IPS-18a (cell line): ENCODE measurements around the gene NRXN3.

Experiments
- H3K27ac ChIP-seq: one replicate; pipeline ENCODE4 v1.5.1; 2013; ENCODE audit warnings: low read length
- H3K27me3 ChIP-seq: one replicate; pipeline ENCODE4 v1.6.1; 2013; ENCODE audit warnings: mild to moderate bottlenecking, low read length; ENCODE audit not compliant: control insufficient read depth, insufficient read depth
- H3K36me3 ChIP-seq: one replicate; pipeline ENCODE4 v1.6.1; 2013; ENCODE audit warnings: low read depth, low read length; ENCODE audit not compliant: control insufficient read depth
- H3K4me1 ChIP-seq: one replicate; pipeline ENCODE4 v1.6.1; 2013; ENCODE audit warnings: low read depth, low read length; ENCODE audit not compliant: control insufficient read depth
- H3K4me3 ChIP-seq: one replicate; pipeline ENCODE4 v1.5.1; 2013; ENCODE audit warnings: low read length
- H3K9ac ChIP-seq: one replicate; pipeline ENCODE4 v1.6.1; 2013; ENCODE audit warnings: mild to moderate bottlenecking, low read length, moderate library complexity
- H3K9me3 ChIP-seq: one replicate; pipeline ENCODE4 v1.6.1; 2013; ENCODE audit warnings: low read depth, low read length; ENCODE audit not compliant: control insufficient read depth

Gene NRXN3

DNA sequence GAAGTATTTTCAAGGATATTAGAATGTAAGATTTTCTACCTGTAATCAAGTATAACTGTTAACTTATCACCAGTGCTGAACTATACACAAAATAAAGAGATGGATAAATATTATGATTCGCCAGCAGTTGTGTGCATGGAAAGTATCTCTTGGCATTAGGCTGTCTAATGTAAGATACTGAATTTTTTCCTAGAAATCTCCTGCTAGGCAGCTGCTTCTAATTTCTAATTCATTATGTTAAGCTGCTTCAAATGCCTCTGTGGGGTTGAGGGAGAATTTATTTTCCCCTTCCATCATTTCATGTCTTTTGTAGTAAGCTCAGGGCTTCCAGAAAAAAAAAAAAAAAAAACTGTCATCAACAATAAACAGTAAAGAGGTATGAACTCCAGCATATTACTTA lies 1525.1 kb downstream of the NRXN3 start:
- peaks cover 11% of the 10 kb centered on the region for H3K4me1 ChIP-seq
- no peak overlapping the region for H3K27ac ChIP-seq
- no peaks in the 10 kb centered on the region for H3K27me3 ChIP-seq
- no peak overlapping the region for H3K4me3 ChIP-seq
- H3K9me3 ChIP-seq = no peaks in the 10 kb centered on the region
- H3K9ac ChIP-seq = no peak overlapping the region
- no peaks in the 10 kb centered on the region for H3K36me3 ChIP-seq

DNA sequence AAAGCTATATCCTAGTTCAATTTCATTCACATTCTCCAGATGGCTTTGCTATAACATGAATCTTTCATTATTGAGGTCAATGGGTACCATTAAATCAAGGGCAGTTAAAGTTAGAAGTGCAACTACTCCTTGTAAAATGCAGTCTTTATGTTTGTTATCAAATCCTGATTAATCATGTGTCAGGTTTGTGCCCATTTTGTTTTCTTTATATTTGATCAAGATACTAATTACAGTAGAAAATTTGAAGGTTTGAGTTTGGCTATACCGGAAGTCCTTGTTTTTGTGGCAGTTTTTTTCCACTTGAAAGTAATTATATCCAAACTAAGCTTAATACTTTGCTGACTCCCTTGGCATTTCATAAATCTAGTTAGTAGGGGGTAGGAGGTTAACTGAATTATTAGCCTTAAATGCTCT lies 1528.1 kb downstream of the NRXN3 start:
- no peak overlapping the region for H3K4me3 ChIP-seq
- no peaks in the 10 kb centered on the region for H3K9me3 ChIP-seq
- no peaks in the 10 kb centered on the region for H3K27me3 ChIP-seq
- no peaks in the 10 kb centered on the region for H3K36me3 ChIP-seq
- no peak overlapping the region for H3K27ac ChIP-seq
- no peak overlapping the region for H3K9ac ChIP-seq
- H3K4me1 ChIP-seq = peaks cover under 1% of the 10 kb centered on the region

- Histone ChIP-seq H3K4me3 (no peak overlapping the region), H3K4me1 (no peaks in the 10 kb centered on the region), H3K27ac (no peak overlapping the region), H3K27me3 (no peaks in the 10 kb centered on the region), H3K9me3 (no peaks in the 10 kb centered on the region), H3K36me3 (no peaks in the 10 kb centered on the region), H3K9ac (no peak overlapping the region)
Measured at GRCh38 chr14:79699206-79699605, 1529.0 kb downstream of the NRXN3 start.

GRCh38 chr14:79701371-79701770 lies 1531.2 kb downstream of the NRXN3 start:
- Histone ChIP-seq H3K27me3 (no peaks in the 10 kb centered on the region), H3K9me3 (no peaks in the 10 kb centered on the region), H3K27ac (no peak overlapping the region), H3K4me1 (no peaks in the 10 kb centered on the region), H3K9ac (no peak overlapping the region), H3K4me3 (no peak overlapping the region), H3K36me3 (no peaks in the 10 kb centered on the region)

DNA sequence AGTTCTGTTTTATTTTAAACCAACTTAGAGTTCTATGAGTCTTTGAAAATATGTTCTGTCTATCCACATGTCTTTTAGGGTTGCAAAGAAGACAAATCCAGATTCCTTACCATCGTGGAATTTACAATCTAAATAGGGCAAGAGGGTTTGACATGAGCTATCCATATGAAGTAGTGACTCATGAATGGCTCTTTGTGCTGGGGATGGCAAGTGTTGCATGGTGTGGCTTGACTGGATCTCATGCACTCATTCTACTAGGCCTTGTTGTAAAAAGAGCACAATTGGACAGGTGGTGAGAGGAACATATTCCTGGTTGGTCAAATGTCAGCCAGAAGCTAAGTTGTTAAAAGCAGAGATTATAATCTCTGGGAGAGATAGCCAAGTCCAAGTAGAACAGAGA lies 1532.0 kb downstream of the NRXN3 start:
- H3K4me1 ChIP-seq = no peaks in the 10 kb centered on the region
- H3K27ac ChIP-seq = no peak overlapping the region
- H3K4me3 ChIP-seq = no peak overlapping the region
- H3K9ac ChIP-seq = no peak overlapping the region
- H3K27me3 ChIP-seq = no peaks in the 10 kb centered on the region
- no peaks in the 10 kb centered on the region for H3K36me3 ChIP-seq
- no peaks in the 10 kb centered on the region for H3K9me3 ChIP-seq

DNA sequence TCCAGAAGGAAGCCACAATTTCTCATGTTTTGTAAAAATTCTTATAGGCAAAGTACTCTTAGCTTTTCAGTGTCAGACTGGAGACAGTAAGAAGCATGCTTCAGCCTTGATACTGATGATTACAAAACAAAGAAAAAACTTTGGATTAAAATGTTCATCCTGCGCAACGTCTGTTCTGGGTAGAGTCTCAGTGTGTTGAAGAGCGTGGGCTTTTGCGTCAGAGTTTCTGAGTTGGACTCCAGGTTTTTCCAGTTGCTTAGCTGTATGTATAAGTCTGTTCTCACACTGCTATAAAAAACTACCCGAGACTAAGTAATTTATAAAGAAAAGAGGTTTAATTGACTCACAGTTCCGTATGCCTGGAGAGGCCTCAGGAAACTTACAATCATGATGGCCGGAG lies 1533.0 kb downstream of the NRXN3 start:
- Histone ChIP-seq H3K9me3 (no peaks in the 10 kb centered on the region), H3K4me3 (no peak overlapping the region), H3K36me3 (no peaks in the 10 kb centered on the region), H3K27ac (no peak overlapping the region), H3K4me1 (no peaks in the 10 kb centered on the region), H3K9ac (no peak overlapping the region), H3K27me3 (no peaks in the 10 kb centered on the region)

DNA sequence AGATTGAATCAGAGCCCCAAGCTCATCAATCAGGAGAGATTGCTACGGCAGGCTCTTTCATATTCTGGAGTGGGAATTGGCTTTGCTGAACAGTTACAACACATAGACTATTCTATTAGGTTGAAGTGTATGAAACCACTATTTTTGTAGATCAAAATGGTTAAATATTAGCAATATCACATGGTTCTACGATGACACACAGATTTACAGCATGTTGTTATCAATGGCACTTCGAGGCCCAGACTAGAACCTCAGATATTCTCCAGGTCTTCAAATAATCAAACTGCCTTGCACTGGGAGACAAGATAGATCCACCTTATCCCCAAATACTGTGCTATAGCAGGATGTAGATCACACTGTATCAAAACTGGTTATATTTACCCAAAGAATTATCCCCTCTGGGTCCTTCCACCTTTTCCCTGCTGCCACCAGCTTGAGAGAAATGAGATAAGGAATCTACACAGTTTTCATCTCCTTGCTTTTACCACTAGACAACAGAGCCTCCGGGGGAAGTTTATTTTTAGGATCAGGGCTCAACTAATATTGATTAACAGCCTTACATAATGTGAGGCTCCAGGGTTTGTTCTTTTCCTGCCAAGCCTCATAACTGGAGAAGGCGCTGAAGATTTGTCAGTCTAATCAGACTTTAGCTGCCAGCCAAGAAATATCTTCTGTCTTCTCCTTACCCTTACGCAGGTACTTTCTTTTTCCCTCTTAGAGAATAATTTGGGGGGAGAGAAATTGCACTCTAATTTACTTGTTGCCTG lies 1534.1 kb downstream of the NRXN3 start:
- Histone ChIP-seq H3K36me3 (no peaks in the 10 kb centered on the region), H3K4me1 (no peaks in the 10 kb centered on the region), H3K27me3 (no peaks in the 10 kb centered on the region), H3K4me3 (no peak overlapping the region), H3K9me3 (no peaks in the 10 kb centered on the region), H3K9ac (no peak overlapping the region), H3K27ac (no peak overlapping the region)

- Histone ChIP-seq H3K4me1 (no peaks in the 10 kb centered on the region), H3K36me3 (no peaks in the 10 kb centered on the region), H3K27me3 (no peaks in the 10 kb centered on the region), H3K9ac (no peak overlapping the region), H3K4me3 (no peak overlapping the region), H3K27ac (no peak overlapping the region), H3K9me3 (no peaks in the 10 kb centered on the region)
Measured at GRCh38 chr14:79705126-79705894, 1535.1 kb downstream of the NRXN3 start.

- no peaks in the 10 kb centered on the region for H3K27me3 ChIP-seq
- no peak overlapping the region for H3K27ac ChIP-seq
- H3K36me3 ChIP-seq = no peaks in the 10 kb centered on the region
- no peaks in the 10 kb centered on the region for H3K9me3 ChIP-seq
- H3K4me3 ChIP-seq = no peak overlapping the region
- H3K4me1 ChIP-seq = no peaks in the 10 kb centered on the region
- no peak overlapping the region for H3K9ac ChIP-seq
Measured at GRCh38 chr14:79706382-79706781, 1536.2 kb downstream of the NRXN3 start.

DNA sequence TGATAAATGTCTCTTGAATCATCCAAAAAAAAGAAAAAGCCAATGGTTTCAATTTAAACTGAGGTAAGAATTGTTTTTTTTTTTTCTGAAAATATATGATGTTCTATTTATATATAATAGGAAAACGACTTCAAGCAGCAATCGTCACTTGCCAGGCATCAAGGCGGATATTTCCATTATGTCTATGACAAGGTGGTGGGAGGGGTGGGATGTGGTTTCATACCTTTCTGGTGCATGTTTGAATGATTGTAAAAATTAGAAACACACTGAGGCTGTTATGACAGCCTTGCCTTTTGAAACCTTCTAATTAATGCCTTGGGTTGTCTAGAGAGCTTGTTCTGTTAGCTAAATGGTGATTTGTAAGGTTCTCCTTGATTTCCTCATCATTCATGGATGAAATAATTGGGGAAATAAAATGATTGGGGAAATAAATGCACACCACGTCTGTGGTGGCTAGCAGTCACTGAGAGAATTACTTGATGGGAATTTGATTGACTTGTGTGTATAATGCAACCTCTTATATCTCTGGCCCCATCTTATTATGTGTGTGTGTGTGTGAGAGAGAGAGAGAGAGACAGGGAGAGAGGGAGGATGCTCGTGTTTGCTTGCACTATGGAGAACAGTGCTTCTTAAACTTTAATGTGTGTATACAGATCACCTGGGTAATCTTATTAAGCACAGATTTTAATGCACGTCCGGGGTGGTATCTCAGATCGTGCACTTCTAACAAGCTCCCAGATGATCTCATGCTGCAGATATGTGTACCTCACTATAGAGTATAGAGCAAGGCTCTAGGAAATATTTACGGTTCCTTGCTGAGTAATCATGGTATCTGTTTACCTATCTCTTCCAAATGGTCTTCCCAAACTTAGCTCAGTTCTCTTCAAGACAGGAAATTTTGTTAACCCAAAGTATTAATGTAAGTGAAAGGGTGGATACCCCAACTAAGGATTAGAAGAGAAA lies 1538.5 kb downstream of the NRXN3 start:
- H3K9me3 ChIP-seq = no peaks in the 10 kb centered on the region
- H3K9ac ChIP-seq = no peak overlapping the region
- no peaks in the 10 kb centered on the region for H3K27me3 ChIP-seq
- no peak overlapping the region for H3K27ac ChIP-seq
- H3K36me3 ChIP-seq = no peaks in the 10 kb centered on the region
- no peak overlapping the region for H3K4me3 ChIP-seq
- no peaks in the 10 kb centered on the region for H3K4me1 ChIP-seq

DNA sequence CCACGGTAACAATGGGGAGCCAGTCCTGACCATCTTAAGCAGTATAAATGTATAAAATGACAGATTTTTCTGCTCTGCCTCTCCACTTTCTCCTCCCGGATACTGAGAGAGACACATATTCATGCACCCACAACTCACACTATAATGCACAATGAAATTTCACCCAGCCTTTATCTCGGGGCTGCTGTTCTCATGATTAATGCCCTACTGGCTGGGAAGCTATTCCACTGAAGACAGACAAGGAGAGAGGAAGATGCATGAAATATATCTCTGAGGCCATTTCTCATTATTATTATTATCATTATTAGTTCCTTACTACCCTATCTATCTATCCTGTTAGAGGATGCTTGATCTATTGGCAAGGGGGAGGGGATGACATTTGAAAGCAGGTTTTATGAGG lies 1539.4 kb downstream of the NRXN3 start:
- H3K27ac ChIP-seq = no peak overlapping the region
- no peaks in the 10 kb centered on the region for H3K4me1 ChIP-seq
- H3K4me3 ChIP-seq = no peak overlapping the region
- no peaks in the 10 kb centered on the region for H3K36me3 ChIP-seq
- no peak overlapping the region for H3K9ac ChIP-seq
- H3K27me3 ChIP-seq = no peaks in the 10 kb centered on the region
- H3K9me3 ChIP-seq = no peaks in the 10 kb centered on the region
